Stomach smooth muscle (tissue), 2 donors: ENCODE results near the gene OR6A2.

Source experiments
- H3K27ac ChIP-seq: one replicate; pipeline ENCODE4 v1.7.0; 2013; ENCODE audit warnings: mild to moderate bottlenecking, low read length, inconsistent platforms
- H3K27me3 ChIP-seq, 2 donors: one replicate each; pipeline ENCODE4 v1.7.0; 2013; ENCODE audit warnings: low read length in 2 of 2; ENCODE audit not compliant: insufficient read depth in 2 of 2, control insufficient read depth in 1 of 2
- H3K36me3 ChIP-seq, 2 donors: one replicate each; pipeline ENCODE4 v1.7.0; 2013; ENCODE audit warnings: low read length in 2 of 2; ENCODE audit not compliant: control insufficient read depth in 2 of 2, insufficient read depth in 2 of 2
- H3K4me1 ChIP-seq: one replicate; pipeline ENCODE4 v1.7.0; 2013; ENCODE audit warnings: low read length; ENCODE audit not compliant: control insufficient read depth, insufficient read depth
- H3K4me3 ChIP-seq, 2 donors: one replicate each; pipeline ENCODE4 v1.7.0; 2013; ENCODE audit warnings: low read length in 2 of 2
- H3K9ac ChIP-seq, 2 donors: one replicate each; pipeline ENCODE4 v1.7.0; 2013; ENCODE audit warnings: low read length in 2 of 2, mild to moderate bottlenecking in 1 of 2
- H3K9me3 ChIP-seq, 2 donors: one replicate each; pipeline ENCODE4 v1.7.0; 2013; ENCODE audit warnings: low read length in 2 of 2; ENCODE audit not compliant: control insufficient read depth in 2 of 2
- donor health status: healthy.
- donor health status: Pancreatic carcinoma.

Gene OR6A2

GRCh38 chr11:6757373-6757967, 42.0 kb downstream of the OR6A2 start:
- no peak overlapping the region for H3K9ac ChIP-seq

GRCh38 chr11:6755953-6756347, 43.5 kb downstream of the OR6A2 start:
- Histone ChIP-seq H3K4me1 (no peaks in the 10 kb centered on the region), H3K27ac (no peak overlapping the region), H3K36me3 (no peaks in the 10 kb centered on the region), H3K27me3 (no peaks in the 10 kb centered on the region), H3K4me3 (no peak overlapping the region), H3K9ac (no peak overlapping the region), H3K9me3 (no peaks in the 10 kb centered on the region)

More at GRCh38 chr11:6757373-6757967, 42.0 kb downstream of the OR6A2 start:
- Histone ChIP-seq H3K9me3 (no peaks in the 10 kb centered on the region), H3K4me3 (no peak overlapping the region), H3K27ac (no peak overlapping the region), H3K36me3 (no peaks in the 10 kb centered on the region), H3K27me3 (no peaks in the 10 kb centered on the region), H3K4me1 (no peaks in the 10 kb centered on the region)

- Histone ChIP-seq H3K9ac (no peak overlapping the region), H3K4me1 (no peaks in the 10 kb centered on the region), H3K9me3 (no peaks in the 10 kb centered on the region), H3K4me3 (no peak overlapping the region), H3K27me3 (no peaks in the 10 kb centered on the region), H3K27ac (no peak overlapping the region), H3K36me3 (no peaks in the 10 kb centered on the region)
Measured at GRCh38 chr11:6755303-6755952, 44.1 kb downstream of the OR6A2 start.

- no peaks in the 10 kb centered on the region for H3K27me3 ChIP-seq
- H3K36me3 ChIP-seq: no peaks in the 10 kb centered on the region
- H3K4me3 ChIP-seq: no peak overlapping the region
- H3K4me1 ChIP-seq: no peaks in the 10 kb centered on the region
- H3K9ac ChIP-seq: no peak overlapping the region
- no peak overlapping the region for H3K27ac ChIP-seq
- H3K9me3 ChIP-seq: no peaks in the 10 kb centered on the region
Measured at GRCh38 chr11:6747097-6747668, 52.3 kb downstream of the OR6A2 start.

GRCh38 chr11:6746626-6747025, 52.9 kb downstream of the OR6A2 start:
- H3K36me3 ChIP-seq: no peaks in the 10 kb centered on the region
- no peaks in the 10 kb centered on the region for H3K9me3 ChIP-seq
- no peak overlapping the region for H3K27ac ChIP-seq
- H3K27me3 ChIP-seq: no peaks in the 10 kb centered on the region
- H3K9ac ChIP-seq: no peak overlapping the region
- H3K4me1 ChIP-seq: no peaks in the 10 kb centered on the region
- peak overlapping the region in 1 of 2 donors; percentile 17 for H3K4me3 ChIP-seq

GRCh38 chr11:6746086-6746618, 53.3 kb downstream of the OR6A2 start:
- H3K27ac ChIP-seq: no peak overlapping the region
- H3K9ac ChIP-seq: peak overlapping the region; percentile 0 to 16
- no peaks in the 10 kb centered on the region for H3K27me3 ChIP-seq
- H3K4me3 ChIP-seq: peak overlapping the region in 1 of 2 donors; percentile 17
- H3K9me3 ChIP-seq: no peaks in the 10 kb centered on the region
- no peaks in the 10 kb centered on the region for H3K4me1 ChIP-seq
- H3K36me3 ChIP-seq: no peaks in the 10 kb centered on the region

GRCh38 chr11:6745465-6746015, 53.9 kb downstream of the OR6A2 start:
- H3K36me3 ChIP-seq: no peaks in the 10 kb centered on the region
- no peaks in the 10 kb centered on the region for H3K27me3 ChIP-seq
- no peak overlapping the region for H3K4me3 ChIP-seq
- no peak overlapping the region for H3K9ac ChIP-seq
- H3K27ac ChIP-seq: no peak overlapping the region
- H3K9me3 ChIP-seq: no peaks in the 10 kb centered on the region
- H3K4me1 ChIP-seq: no peaks in the 10 kb centered on the region

GRCh38 chr11:6745018-6745417, 54.5 kb downstream of the OR6A2 start:
- Histone ChIP-seq H3K9me3 (no peaks in the 10 kb centered on the region), H3K4me3 (no peak overlapping the region), H3K4me1 (no peaks in the 10 kb centered on the region), H3K9ac (no peak overlapping the region), H3K27me3 (no peaks in the 10 kb centered on the region), H3K36me3 (no peaks in the 10 kb centered on the region), H3K27ac (no peak overlapping the region)

- H3K36me3 ChIP-seq: no peaks in the 10 kb centered on the region
- no peak overlapping the region for H3K9ac ChIP-seq
- H3K4me3 ChIP-seq: no peak overlapping the region
- H3K27me3 ChIP-seq: no peaks in the 10 kb centered on the region
- H3K9me3 ChIP-seq: no peaks in the 10 kb centered on the region
- H3K4me1 ChIP-seq: no peaks in the 10 kb centered on the region
- H3K27ac ChIP-seq: no peak overlapping the region
Measured at GRCh38 chr11:6742260-6742659, 57.2 kb downstream of the OR6A2 start.
